GM21529 (cell line): Measurements from ENCODE around the gene SMAD3.

Source experiments
- ATAC-seq: cut with Tn5 transposase; IDR thresholded peaks from one replicate; pipeline ENCODE4 v1.9.1; 2021; ENCODE audit not compliant: unreplicated experiment

SMAD3 gene

DNA sequence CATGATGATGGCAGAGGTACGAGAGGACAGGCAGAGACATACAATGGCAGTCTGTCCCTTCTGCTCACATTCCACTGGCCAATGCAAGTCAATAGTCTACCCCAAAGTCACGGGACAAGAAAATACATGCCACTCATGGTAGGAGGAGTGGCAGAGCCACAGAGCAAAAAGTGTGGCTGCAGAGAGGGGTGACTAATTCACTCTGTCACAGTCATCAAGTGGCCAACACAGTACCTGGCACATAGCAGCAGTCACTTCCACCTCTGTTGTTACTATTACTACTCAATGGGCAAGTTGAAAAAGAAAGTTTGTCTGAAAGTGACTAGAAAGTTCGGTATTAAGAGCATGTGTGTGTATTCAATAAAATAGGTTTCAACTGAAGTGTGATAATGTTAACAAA is 91.4 kb downstream of the SMAD3 start:
- ATAC-seq: no peak

DNA sequence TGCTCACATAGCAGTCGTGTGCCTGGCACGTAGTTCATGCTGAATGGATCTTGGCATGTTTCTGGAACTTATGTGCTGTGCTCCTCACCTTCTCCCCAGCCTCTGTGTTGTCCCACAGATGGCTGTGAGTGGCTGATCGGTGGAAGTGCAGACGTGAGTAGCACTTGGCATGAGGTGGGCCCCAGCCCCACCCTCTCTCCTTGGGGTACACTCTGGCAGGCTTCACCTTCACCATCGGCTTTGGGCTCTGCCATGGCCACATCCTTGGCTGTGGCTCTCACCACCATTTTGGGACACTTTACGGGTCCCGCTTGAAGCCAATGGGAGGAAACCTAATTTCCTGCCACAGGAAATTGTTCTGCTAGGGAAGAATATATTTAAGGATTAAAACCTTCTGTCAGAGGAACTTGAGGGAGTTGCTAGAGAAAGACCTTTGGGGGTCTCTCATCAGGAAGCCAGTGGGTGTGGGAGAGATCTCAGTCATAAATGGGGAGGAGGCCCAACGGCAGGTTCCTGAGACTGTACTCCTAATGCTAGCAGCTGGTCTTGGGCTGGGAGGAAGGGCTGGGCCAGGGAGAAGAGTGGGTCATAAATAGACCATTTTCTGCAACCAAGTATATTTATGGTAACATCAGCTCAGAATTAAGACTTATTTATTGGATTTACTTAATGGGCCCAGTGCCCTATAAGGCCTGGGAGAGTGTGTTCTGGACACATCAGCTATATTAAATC is 92.3 kb downstream of the SMAD3 start:
- ATAC-seq: no peak

- ATAC-seq: no peak
Observed at GRCh38 chr15:67158367-67158766, 93.0 kb downstream of the SMAD3 start.

DNA sequence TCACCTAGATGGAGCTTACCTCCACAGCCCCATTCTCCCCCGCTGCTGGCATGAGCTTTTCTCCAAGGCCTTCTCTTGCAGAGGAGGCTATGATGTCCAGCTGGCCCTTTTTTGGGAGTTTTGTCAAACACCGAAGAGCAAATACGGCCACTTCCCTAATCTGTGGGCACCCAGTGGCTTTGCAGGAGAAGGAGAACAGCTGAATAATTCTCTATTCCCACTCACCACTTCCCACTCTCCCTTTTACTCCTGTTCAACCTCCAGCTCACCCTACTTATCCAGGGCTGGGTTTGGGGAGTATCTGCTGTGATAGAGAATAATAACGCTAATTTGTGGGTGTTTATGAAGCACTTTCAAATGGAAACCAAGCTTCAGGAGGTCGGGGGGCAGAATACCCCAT is 96.0 kb downstream of the SMAD3 start:
- no peak for ATAC-seq

- ATAC-seq: no peak
Observed at GRCh38 chr15:67161881-67162280, 96.5 kb downstream of the SMAD3 start.

- ATAC-seq: no peak
Observed at GRCh38 chr15:67163180-67163579, 97.8 kb downstream of the SMAD3 start.

DNA sequence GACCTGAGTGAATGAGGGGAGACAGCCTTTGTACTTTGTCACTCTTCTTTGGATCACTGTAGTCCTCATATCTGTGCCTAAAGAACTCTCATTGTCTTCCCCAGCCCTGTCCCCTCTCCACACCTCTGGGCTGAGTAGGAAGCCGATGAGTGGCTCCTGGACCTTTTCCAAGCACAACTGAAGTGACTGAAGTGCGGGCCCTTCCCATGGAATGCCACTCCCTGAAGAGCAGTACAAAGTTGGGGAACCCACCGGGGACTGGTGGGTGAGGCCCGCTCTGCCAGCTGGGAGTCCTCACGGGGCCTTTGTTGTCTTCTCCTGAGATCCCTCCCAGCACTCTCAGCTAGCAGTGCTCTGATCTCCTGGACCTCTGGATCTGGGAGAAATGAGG is 99.0 kb downstream of the SMAD3 start:
- ATAC-seq: no peak

- ATAC-seq: no peak
Observed at GRCh38 chr15:67164811-67165253, 99.4 kb downstream of the SMAD3 start.

DNA sequence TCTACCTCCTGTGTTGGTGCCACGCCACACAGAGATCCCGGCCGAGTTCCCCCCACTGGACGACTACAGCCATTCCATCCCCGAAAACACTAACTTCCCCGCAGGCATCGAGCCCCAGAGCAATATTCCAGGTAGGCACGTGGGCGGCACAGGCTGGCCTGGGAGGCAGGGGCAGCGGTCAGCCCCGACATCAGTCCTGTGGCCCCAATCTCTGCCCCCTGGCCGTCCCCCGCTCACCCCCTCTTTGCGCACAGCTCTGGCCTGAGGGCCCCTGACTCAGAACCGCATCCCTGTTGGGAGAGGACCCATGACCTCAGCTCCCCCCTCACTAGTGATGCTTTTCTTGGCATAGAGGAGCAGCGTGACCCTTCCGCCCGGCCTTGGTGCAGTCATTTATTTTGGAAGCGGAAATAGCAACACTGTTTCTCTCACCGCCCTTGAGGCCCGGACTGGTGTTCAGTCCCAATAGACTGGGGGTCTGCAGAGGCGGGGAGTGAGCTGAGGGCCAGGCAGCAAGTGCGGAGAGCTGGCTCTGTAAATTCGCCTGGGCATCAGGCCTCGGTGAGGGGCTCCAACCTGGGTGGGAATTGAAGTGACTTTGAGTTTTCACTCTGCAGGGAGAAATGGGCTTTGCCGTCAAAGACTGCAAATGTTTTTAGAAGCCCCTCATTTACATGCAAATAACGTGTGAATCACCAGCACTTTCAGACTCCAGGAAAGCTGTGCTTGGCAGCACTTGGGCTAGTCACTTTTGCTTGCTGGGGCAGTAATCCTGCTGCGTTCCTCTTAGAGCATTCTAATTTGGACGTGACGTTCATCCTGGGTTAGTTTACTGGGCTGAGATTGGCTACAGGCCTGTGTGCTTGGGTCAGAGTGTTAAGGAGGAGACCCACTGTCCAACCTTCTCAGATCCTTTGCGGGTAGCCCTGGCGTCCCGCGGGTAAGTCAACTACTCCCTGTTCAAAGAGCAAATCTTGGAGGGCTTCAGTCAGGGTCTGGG is 100.2 kb downstream of the SMAD3 start:
- ATAC-seq: no peak

- no peak for ATAC-seq
Observed at GRCh38 chr15:67166280-67167009, 101.0 kb downstream of the SMAD3 start.

- ATAC-seq: no peak
Observed at GRCh38 chr15:67167091-67167490, 101.7 kb downstream of the SMAD3 start.

DNA sequence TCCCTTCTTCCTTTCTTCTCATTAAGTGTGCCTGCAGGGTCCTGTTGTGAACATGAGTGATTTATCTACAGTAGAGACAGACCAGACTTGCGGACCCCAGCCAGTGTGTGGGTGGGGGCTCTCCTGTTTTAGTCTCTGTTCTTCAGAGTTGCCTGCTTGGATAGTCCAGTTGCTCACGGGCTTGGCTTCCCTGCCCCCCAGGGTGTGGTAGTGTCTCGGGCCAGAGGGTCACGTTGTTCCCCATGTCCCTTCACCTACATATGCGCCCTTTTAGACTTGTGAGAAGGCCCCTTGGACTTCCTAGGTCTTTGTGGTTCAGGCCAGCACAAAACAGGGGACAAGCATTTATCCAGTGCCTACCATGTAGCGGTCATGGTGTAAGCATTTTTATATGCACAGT is 103.3 kb downstream of the SMAD3 start:
- no peak for ATAC-seq

- ATAC-seq: no peak
Observed at GRCh38 chr15:67170143-67170925, 104.9 kb downstream of the SMAD3 start.

DNA sequence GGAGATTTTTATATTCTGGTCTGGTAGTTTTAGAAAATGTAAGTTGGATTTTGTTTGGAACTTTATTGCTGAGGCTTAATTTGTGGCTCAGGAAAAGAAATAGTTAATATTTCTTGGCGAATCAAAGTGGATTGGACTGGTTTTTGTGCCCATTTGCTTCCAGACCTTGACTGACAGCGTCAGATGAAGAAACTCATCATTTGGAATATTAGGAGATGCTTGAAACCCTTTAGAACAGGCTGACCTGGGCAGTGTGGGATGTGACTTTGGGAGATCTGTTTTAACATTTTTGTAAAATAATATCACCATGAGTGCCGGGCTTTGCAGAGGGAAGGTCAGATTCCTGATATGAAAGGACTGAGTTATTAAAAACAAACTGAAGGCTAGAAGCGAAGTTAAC is 106.1 kb downstream of the SMAD3 start:
- ATAC-seq: no peak

DNA sequence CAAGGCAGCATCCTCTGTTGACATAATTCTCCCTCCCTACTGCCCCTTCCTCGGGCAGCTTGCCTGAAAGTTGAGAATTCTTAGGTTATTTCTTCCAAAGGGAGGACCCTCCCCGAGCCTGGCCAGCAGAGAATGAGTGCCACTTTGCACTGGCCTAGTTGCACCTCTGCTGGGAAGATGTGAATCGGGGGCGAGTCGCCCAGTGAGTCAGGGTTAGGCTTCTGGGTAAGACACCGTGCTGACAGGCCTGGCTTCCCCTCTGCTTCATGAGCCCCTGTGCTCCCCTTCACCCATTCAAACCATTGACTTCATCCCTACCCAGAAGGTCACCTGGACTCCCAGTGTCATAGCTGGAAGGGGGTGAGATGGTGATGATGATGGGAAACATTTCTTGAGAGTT is 106.8 kb downstream of the SMAD3 start:
- no peak for ATAC-seq

DNA sequence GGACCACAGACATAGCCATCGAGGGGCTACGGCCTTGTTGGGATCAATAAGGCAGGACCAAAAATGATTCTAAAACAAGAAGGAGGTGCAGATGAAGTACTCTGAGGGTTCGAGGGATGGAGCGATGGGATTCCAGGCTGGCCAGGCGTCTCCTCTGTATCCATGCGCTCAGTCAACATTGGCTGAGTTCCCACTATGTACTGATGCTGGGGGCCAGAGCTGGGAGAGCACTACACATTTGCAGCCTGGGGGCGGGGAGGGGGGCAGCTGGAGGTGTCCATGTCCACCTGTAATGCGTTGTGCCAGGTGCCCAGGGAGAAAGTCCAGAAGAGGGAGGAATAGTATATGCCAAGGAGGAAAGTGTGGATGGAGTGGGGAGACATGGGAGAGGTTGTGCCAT is 107.6 kb downstream of the SMAD3 start:
- ATAC-seq: no peak

GRCh38 chr15:67173786-67174185 is 108.4 kb downstream of the SMAD3 start:
- no peak for ATAC-seq

- no peak for ATAC-seq
Observed at GRCh38 chr15:67174446-67174845, 109.0 kb downstream of the SMAD3 start.

DNA sequence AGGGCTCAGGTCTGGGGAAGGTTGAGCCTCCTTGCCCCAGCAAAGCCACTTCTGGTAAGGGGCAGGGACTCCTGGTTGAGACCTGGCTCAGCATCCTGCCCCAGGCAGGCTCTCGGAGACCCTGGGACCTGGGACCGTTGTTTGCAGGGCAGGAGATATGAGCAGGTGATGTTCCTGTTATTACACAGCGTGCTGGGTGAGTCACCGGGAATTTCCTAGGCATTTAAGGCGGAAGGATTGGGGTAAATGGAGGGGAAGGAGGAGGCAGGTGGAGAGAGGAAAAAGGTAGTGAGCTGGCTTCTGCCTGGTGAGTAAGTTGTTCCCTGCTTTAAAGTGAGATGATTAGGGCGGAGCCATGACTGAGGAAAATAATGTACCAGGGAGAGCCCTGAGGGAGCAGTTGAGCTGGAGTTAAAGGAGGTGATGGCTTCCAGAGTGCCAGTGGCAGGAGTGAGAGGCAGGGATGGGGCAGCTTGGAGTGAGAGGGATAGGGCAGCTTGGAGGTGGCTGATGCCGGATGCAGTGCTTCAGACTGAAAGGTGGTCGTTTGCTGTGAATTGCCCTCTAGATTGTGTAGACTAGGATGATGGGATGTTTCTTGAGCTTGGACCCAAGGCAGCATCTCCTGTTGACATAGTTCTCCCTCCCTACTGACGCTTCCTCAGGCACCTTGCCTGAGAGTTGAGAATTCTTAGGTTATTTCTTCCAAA is 109.6 kb downstream of the SMAD3 start:
- ATAC-seq: no peak

DNA sequence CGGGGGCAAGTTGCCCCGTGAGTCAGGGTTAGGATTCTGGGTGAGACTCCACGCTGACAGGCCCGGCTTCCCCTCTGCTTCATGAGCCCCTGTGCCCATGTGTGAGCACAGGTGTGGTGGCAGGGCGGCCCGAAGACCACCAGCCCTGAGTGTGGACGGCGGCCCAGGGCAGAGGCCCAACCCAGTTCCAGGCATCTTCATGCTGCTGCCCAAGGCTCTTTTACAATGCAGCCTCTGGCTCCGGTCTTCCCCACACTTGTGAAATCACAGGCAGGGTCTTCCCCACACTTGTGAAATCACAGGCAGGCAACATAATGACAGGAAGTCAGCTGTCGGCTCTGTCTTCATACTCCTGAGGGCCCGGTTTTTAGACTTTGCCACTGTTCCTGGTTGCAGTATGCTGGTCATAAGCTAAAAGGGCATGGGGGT is 110.3 kb downstream of the SMAD3 start:
- peak; percentile 64 for ATAC-seq
